AG09319 (cell line): ENCODE data around the gene HBQ1.

ENCODE experiments used
- DNase-seq: peaks from one replicate; pipeline ENCODE4 v3.0.0-alpha.2; 2010; ENCODE audit warnings: low read depth; ENCODE audit errors: extremely low read depth
- CTCF ChIP-seq: IDR thresholded peaks from 2 replicates; pipeline ENCODE4 v1.5.1; 2011; ENCODE audit warnings: low read depth, mild to moderate bottlenecking, inconsistent platforms, low read length, moderate library complexity

HBQ1 gene

DNA sequence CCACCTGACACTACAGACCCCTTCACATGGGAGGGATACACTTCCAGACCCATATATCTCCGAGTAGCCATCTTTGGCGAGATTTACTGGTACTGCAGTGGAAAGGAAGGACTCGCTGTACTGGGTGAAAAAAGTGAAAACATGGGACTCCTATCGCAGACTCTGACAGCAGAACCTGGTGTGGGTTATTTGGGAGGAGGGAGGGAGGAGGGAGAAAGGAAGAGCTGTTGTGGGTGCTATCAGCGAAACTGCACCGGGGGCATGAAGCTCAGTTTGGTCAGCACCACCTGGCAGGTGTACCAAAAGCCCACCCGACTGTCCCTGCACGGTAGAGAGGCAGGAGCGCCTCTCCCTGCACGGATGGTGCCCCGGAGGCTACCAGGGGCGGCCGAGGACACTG is 5.0 kb downstream of the HBQ1 start:
- no peak for DNase-seq
- TF ChIP-seq CTCF, result no peak

DNA sequence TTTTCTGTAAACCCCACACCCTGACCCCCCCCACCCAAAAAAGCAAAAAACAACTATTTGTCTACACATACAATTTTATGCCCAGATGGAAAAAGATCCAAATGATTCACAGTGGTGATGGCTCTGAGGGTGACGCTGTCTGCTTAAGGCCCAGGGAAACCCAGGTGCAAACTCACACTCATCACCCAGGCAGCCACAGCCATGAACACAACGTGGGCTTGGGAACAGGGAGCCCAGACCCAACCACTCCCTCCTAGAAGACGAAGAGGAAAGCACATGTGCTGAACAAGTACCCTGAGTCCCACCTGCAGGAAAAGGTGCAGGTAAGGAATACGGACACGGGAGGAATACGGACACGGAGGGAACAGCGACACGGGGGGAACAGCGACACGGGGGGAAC is 5.4 kb downstream of the HBQ1 start:
- TF ChIP-seq CTCF, result no peak
- no peak for DNase-seq

DNA sequence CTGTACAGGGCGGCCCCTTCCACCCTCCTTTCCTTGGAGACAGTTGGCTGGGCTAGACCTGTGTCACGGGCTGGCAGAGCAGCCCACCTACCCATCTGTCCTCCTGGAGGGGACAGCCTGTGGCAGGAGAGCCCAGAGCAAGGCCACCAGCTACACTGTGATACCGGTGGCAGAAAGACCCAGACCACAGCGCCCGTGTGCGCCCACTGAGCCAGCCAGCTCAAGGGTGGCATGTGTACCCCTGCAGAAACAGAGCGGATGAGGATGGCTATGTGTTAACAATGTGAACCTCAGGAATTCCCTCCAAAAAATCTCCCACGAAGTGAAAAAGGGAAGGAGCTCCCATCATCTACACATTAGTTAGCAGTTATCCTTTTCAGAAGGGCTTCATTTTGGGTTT is 7.1 kb downstream of the HBQ1 start:
- no peak for DNase-seq
- TF ChIP-seq CTCF, result no peak

DNA sequence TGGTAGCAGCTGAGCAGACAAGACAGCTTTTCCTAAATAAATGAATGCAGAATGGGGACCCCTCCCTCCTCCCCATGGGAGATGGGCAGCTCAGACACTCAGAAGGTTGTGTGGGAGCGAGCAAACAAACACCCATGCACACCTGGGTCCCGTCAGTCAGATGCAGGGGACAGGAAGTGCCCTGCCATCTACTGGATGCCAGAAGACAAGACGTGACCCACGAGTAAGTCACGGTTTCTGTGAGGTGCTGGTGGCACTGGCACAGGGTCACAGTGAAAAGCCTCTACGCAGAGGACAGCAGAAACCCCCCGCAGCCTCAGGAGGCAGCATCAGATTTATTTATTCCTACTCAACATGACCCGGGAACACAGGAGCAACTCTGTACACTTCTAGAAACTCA is 8.4 kb downstream of the HBQ1 start:
- DNase-seq, result no peak
- TF ChIP-seq CTCF, result no peak

DNA sequence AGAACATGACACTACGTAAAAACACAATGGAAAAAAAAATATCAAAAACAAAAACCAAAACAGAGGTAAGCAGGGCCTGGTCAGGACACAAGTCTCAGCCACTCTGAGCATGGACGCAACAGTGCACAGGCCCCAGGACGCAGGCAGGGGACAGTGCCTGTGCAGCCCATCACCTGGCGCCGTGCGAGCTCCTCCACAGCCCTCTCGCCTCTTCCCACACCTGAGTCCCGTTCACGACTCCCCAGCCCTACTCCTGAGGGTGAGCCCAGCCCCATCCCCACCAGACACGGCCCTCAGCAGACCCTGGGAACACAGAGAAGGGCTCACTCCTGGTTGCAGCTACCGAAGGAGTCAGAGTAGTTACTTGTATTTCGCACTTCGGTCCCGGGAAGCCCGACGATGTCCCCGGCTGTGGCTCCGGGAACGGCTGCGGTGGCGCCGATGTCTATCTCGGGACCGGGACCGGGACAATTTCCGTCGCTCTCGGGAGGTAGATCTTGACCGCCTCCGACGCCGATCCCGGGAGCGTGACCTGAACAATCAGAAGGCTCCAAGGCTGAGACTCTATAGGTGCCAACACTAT is 9.4 kb downstream of the HBQ1 start:
- no peak for TF ChIP-seq CTCF
- no peak for DNase-seq

- no peak for DNase-seq
- TF ChIP-seq CTCF, result no peak
These were observed 11.6 kb downstream of the HBQ1 start for GRCh38 chr16:191831-192230.

DNA sequence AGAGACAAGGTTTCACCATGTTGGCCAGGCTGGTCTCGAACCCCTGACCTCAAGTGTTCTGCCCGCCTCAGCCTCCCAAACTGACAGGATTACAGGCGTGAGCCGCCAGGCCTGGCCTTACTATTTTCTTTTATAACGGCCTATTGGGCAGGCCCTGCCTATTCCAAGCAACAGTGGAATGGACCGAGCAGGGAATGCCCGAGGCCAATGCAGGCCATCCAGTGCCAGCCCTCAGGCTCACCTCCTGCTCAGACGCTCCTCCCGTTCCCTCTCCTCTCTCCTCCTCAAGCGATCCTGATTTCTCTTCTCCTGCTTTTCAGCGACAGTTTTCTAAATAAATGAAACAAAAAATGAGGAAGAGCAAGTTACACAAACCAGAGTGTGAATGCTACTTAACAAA is 12.4 kb downstream of the HBQ1 start:
- no peak for TF ChIP-seq CTCF
- no peak for DNase-seq
